ENCODE data around the gene AGBL4.

DNA sequence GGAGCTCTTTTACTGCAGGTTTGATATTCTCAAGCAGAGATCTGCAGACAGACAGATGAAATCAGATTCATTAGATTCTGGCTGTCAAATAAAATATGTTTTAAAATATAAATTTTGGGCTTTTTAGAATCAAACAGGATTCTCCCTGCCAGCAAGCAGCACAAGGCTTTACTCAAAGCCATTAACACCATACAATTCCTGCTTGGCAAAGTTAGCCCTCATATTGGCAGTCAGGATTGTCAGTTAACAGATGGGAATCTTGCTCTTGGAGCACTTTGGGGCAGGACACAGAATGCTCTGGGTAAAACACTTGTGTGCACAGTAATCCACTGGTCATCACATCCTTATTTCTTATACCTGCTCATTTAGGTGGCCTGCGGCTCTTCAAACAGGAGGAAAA is 686.5 kb downstream of the AGBL4 start:
- TF ChIP-seq POLR2A (IDR thresholded peaks at IDR 0.05) (no peak), CTCF (IDR thresholded peaks at IDR 0.05) (no peak)
